ENCODE results near the gene KCNJ18. TPM values are rescaled to one million over a fixed set of nuclear protein-coding genes. Genes with fewer than 3 reads are reported as not detected.
"Not testable (repeated sequence)": the region's sequence is repeated elsewhere in the genome, so short reads cannot be mapped to it uniquely, and the experiment has no call there.

Gene KCNJ18
- total RNA-seq, 2 experiments from 2014 or later, result not detected

GRCh38 chr17:21703891-21704872 lies 11.9 kb downstream of the KCNJ18 start:
- H3K79me2 ChIP-seq (ENCODE audit: insufficient read depth, low read depth, low read length); BruUV-seq (replicated peaks); H2AFZ ChIP-seq (ENCODE audit: low read length); H3K27ac ChIP-seq (ENCODE audit: low read depth, low read length, poor library complexity, severe bottlenecking); H3K9me2 ChIP-seq (ENCODE audit: insufficient read depth, low read length); POLR2A ChIA-PET; H3K36me3 ChIP-seq (ENCODE audit: insufficient read depth, low read length); H3K4me3 ChIP-seq (ENCODE audit: low read depth, low read length, poor library complexity, severe bottlenecking); H3K4me1 ChIP-seq (ENCODE audit: insufficient read depth, low read length, poor library complexity, severe bottlenecking); H3K4me2 ChIP-seq (ENCODE audit: low read length); H3K9me3 ChIP-seq (ENCODE audit: low read length); DNase-seq (ENCODE audit: low spot score); intact Hi-C loops (cut with micrococcal nuclease; ENCODE audit: unreplicated experiment); H4K20me1 ChIP-seq (ENCODE audit: insufficient read depth, low read length); CTCF ChIA-PET (ENCODE audit: unreplicated experiment): not testable (repeated sequence)

GRCh38 chr17:21705021-21705601 lies 12.8 kb downstream of the KCNJ18 start:
- Histone ChIP-seq H3K4me1 (ENCODE audit: insufficient read depth, low read length, poor library complexity, severe bottlenecking) (no peaks in the 10 kb centered on the region), H4K20me1 (ENCODE audit: insufficient read depth, low read length) (no peaks in the 10 kb centered on the region), H3K36me3 (ENCODE audit: insufficient read depth, low read length) (no peaks in the 10 kb centered on the region), H3K9me3 (ENCODE audit: low read length) (no peaks in the 10 kb centered on the region), H3K4me3 (ENCODE audit: low read depth, low read length, poor library complexity, severe bottlenecking) (no peak overlapping the region), H3K4me2 (ENCODE audit: low read length) (no peak overlapping the region), H3K27ac (ENCODE audit: low read depth, low read length, poor library complexity, severe bottlenecking) (no peak overlapping the region), H3K9me2 (ENCODE audit: insufficient read depth, low read length) (no peaks in the 10 kb centered on the region), H2AFZ (ENCODE audit: low read length) (no peak overlapping the region), H3K79me2 (ENCODE audit: insufficient read depth, low read depth, low read length) (no peaks in the 10 kb centered on the region)
- TF ChIP-seq CTCF (conservative IDR thresholded peaks at IDR 0.05; ENCODE audit: low read length) (no peak), EZH2phosphoT487 (IDR thresholded peaks at IDR 0.05; ENCODE audit: borderline replicate concordance, low read depth, low read length) (no peak)
- no peak for DNase-seq (ENCODE audit: low spot score)
- ChIA-PET CTCF (ENCODE audit: unreplicated experiment) (no interaction called here), POLR2A (no interaction called here)
- no TSS peak for BruUV-seq (replicated peaks)
- intact Hi-C loops (cut with micrococcal nuclease; ENCODE audit: unreplicated experiment), result no loop called here

- H3K4me2 ChIP-seq (ENCODE audit: low read length); intact Hi-C loops (cut with micrococcal nuclease; ENCODE audit: unreplicated experiment); H3K79me2 ChIP-seq (ENCODE audit: insufficient read depth, low read depth, low read length); H3K4me1 ChIP-seq (ENCODE audit: insufficient read depth, low read length, poor library complexity, severe bottlenecking); DNase-seq (ENCODE audit: low spot score); H4K20me1 ChIP-seq (ENCODE audit: insufficient read depth, low read length); H3K9me2 ChIP-seq (ENCODE audit: insufficient read depth, low read length); H3K36me3 ChIP-seq (ENCODE audit: insufficient read depth, low read length); H3K4me3 ChIP-seq (ENCODE audit: low read depth, low read length, poor library complexity, severe bottlenecking); BruUV-seq (replicated peaks); H3K9me3 ChIP-seq (ENCODE audit: low read length); CTCF ChIA-PET (ENCODE audit: unreplicated experiment); H2AFZ ChIP-seq (ENCODE audit: low read length); POLR2A ChIA-PET; H3K27ac ChIP-seq (ENCODE audit: low read depth, low read length, poor library complexity, severe bottlenecking): not testable (repeated sequence)
Measured at GRCh38 chr17:21705746-21706145, 13.4 kb downstream of the KCNJ18 start.

- POLR2A ChIA-PET; H2AFZ ChIP-seq (ENCODE audit: low read length); H3K27ac ChIP-seq (ENCODE audit: low read depth, low read length, poor library complexity, severe bottlenecking); DNase-seq (ENCODE audit: low spot score); intact Hi-C loops (cut with micrococcal nuclease; ENCODE audit: unreplicated experiment); H3K9me3 ChIP-seq (ENCODE audit: low read length); H3K4me3 ChIP-seq (ENCODE audit: low read depth, low read length, poor library complexity, severe bottlenecking); H3K79me2 ChIP-seq (ENCODE audit: insufficient read depth, low read depth, low read length); BruUV-seq (replicated peaks); CTCF ChIA-PET (ENCODE audit: unreplicated experiment); H3K4me2 ChIP-seq (ENCODE audit: low read length); H3K9me2 ChIP-seq (ENCODE audit: insufficient read depth, low read length); H3K4me1 ChIP-seq (ENCODE audit: insufficient read depth, low read length, poor library complexity, severe bottlenecking); H3K36me3 ChIP-seq (ENCODE audit: insufficient read depth, low read length); H4K20me1 ChIP-seq (ENCODE audit: insufficient read depth, low read length): not testable (repeated sequence)
Measured at GRCh38 chr17:21706546-21706945, 14.2 kb downstream of the KCNJ18 start.

- H3K4me3 ChIP-seq (ENCODE audit: low read depth, low read length, poor library complexity, severe bottlenecking); CTCF ChIA-PET (ENCODE audit: unreplicated experiment); H3K9me2 ChIP-seq (ENCODE audit: insufficient read depth, low read length); H3K27ac ChIP-seq (ENCODE audit: low read depth, low read length, poor library complexity, severe bottlenecking); H4K20me1 ChIP-seq (ENCODE audit: insufficient read depth, low read length); H3K79me2 ChIP-seq (ENCODE audit: insufficient read depth, low read depth, low read length); H3K36me3 ChIP-seq (ENCODE audit: insufficient read depth, low read length); H2AFZ ChIP-seq (ENCODE audit: low read length); POLR2A ChIA-PET; H3K4me1 ChIP-seq (ENCODE audit: insufficient read depth, low read length, poor library complexity, severe bottlenecking); H3K4me2 ChIP-seq (ENCODE audit: low read length); intact Hi-C loops (cut with micrococcal nuclease; ENCODE audit: unreplicated experiment); BruUV-seq (replicated peaks); DNase-seq (ENCODE audit: low spot score); H3K9me3 ChIP-seq (ENCODE audit: low read length): not testable (repeated sequence)
Measured at GRCh38 chr17:21707131-21707530, 14.8 kb downstream of the KCNJ18 start.

Measured in OCI-LY7 (cell line).